Right lobe of liver (tissue), 6 donors: ENCODE measurements around the gene REC114. TPM values are rescaled to one million over a fixed set of nuclear protein-coding genes. Genes with fewer than 3 reads are reported as not detected.
"Not testable (repeated sequence)": the region's sequence is repeated elsewhere in the genome, so short reads cannot be mapped to it uniquely, and the experiment has no call there.

Experiments used
- ATAC-seq, 4 donors: fragments of 200-7000 bp; cut with Tn5 transposase; one replicate each; pipeline ENCODE4 v1.9.1; 2020; ENCODE audit warnings: mild to moderate bottlenecking in 4 of 4, moderate library complexity in 4 of 4
- DNase-seq, 3 donors: peaks; one replicate each; pipeline ENCODE4 v3.0.0-alpha.2; 2020
- H3K27ac ChIP-seq, 3 donors: fragments of 200-600 bp; one replicate each; pipeline ENCODE4 v1.8.0; 2022
- H3K27me3 ChIP-seq, 2 donors: fragments of 200-600 bp; one replicate each; pipeline ENCODE4 v1.8.0; 2022
- H3K36me3 ChIP-seq, 4 donors: fragments of 200-600 bp; sonication (generic) in 1 of 4; one replicate each; pipeline versions ENCODE4 v1.5.1 to v1.8.0; 2017 to 2022; ENCODE audit warnings: control low read depth in 1 of 4
- H3K4me1 ChIP-seq, 4 donors: fragments of 200-600 bp; sonication (generic) in 1 of 4; one replicate each; pipeline versions ENCODE4 v1.5.1 to v1.8.0; 2017 to 2022; ENCODE audit warnings: control low read depth in 1 of 4
- H3K4me3 ChIP-seq, 3 donors: fragments of 200-600 bp; one replicate each; pipeline ENCODE4 v1.8.0; 2022
- H3K9me3 ChIP-seq, 4 donors: fragments of 200-600 bp; sonication (generic) in 1 of 4; one replicate each; pipeline versions ENCODE4 v1.5.1 to v1.8.0; 2017 to 2022; ENCODE audit warnings: control low read depth in 1 of 4
- POLR2A ChIP-seq: fragments of 450-650 bp; IDR thresholded peaks from one replicate; pipeline ENCODE4 v1.6.1; 2017; ENCODE audit warnings: antibody characterized with exemption, mild to moderate bottlenecking
- WGBS: methylation state at CpG from one replicate; pipeline ENCODE4 v1.1.6; 2018; ENCODE audit warnings: low coverage, low lambda C conversion rate; ENCODE audit not compliant: insufficient coverage; ENCODE audit errors: missing lambda C conversion rate; 5-methylcytosine and 5-hydroxymethylcytosine counted together
- intact Hi-C, 2 donors: fragments of 100-400 bp; cut with DNase I; formaldehyde crosslinking; loops; one replicate each; pipeline versions ENCODE4 v1.11.2 to v1.14.1; 2022
- total RNA-seq, 6 experiments: library from RNA; depleted of rRNA in 2 of 6; stranded (reverse); fragments of >200 nt in 2 of 6; fragmentation: NEBNext Ultra II Directional in 3 of 6; extraction: Animal tissue kit (Norgen Biotek cat#: 25700) in 3 of 6; gene quantifications; one replicate each; pipeline versions ENCODE4 v1.1.0 to v1.2.4, GENCODE V29; 2016 to 2023
- TF ChIP-seq, protein P1 (sequence below), 4 donors: fragments of 200-600 bp in 3 of 4; fragments of 450-650 bp in 1 of 4; IDR thresholded peaks; one replicate each; pipeline versions ENCODE4 v1.5.1 to v1.8.0; 2016 to 2022; ENCODE audit warnings: antibody characterized with exemption in 4 of 4, mild to moderate bottlenecking in 2 of 4
- donor health status: DM: no; HTN: yes; CAD: no.
- donor health status: DM: no; HTN: no; CAD: no.
- donor health status: DM: no; HTN: no; CAD: no.
- donor health status: DM: no; HTN: yes; CAD: no.
- donor health status: DM: no; HTN: yes; CAD: no.

REC114 gene
- total RNA-seq, 6 experiments from 2014 or later = not detected

DNA sequence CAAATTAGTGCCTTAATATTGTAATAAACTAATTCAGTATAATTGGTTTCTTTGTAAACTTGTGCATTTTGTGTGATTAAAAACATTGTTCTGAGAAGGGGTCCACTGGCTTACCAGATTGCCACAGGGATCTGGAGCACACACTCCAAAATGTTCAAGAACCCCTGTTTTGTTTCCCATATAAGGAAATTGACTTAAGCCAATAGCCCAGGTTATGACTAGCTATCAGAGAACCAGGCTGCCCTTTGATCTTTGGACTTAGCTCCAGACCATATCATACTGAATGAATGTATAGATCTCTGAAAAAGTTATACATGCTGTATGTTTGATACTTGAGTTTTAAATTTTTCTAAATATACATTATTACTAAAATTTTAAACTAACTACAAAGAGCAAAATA, 98.5 kb downstream of the REC114 start:
- no peaks in the 10 kb centered on the region for H3K27me3 ChIP-seq
- DNase-seq (no peak), ATAC-seq (no peak)
- no peaks in the 10 kb centered on the region for H3K4me1 ChIP-seq
- H3K36me3 ChIP-seq = no peaks in the 10 kb centered on the region
- H3K27ac ChIP-seq = no peak overlapping the region
- H3K9me3 ChIP-seq = no peaks in the 10 kb centered on the region
- H3K4me3 ChIP-seq = no peak overlapping the region
- no peak for TF ChIP-seq POLR2A
- TF ChIP-seq, protein P1, sequence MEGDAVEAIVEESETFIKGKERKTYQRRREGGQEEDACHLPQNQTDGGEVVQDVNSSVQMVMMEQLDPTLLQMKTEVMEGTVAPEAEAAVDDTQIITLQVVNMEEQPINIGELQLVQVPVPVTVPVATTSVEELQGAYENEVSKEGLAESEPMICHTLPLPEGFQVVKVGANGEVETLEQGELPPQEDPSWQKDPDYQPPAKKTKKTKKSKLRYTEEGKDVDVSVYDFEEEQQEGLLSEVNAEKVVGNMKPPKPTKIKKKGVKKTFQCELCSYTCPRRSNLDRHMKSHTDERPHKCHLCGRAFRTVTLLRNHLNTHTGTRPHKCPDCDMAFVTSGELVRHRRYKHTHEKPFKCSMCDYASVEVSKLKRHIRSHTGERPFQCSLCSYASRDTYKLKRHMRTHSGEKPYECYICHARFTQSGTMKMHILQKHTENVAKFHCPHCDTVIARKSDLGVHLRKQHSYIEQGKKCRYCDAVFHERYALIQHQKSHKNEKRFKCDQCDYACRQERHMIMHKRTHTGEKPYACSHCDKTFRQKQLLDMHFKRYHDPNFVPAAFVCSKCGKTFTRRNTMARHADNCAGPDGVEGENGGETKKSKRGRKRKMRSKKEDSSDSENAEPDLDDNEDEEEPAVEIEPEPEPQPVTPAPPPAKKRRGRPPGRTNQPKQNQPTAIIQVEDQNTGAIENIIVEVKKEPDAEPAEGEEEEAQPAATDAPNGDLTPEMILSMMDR (IDR thresholded peaks at IDR 0.05) = no peak
- intact Hi-C loops = no loop called here

DNA sequence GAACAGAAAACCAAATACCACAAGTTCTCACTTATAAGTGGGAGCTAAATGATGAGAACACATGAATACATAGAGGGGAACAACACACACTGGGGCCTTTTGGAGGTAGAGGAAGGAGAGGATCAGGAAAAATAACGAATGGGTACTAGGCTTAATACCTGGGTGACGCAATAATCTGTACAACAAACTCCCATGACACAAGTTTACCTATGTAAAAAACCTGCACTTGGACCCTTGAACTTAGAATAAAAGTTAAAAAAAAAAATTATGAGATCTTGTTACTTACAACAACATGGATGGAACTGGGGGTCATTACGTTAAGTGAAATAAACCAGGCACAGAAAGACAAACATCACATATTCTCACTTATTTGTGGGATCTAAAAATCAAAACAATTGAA, 106.0 kb downstream of the REC114 start:
- H3K4me1 ChIP-seq, intact Hi-C loops, H3K27ac ChIP-seq, H3K4me3 ChIP-seq, H3K9me3 ChIP-seq, DNase-seq, ATAC-seq, H3K36me3 ChIP-seq, H3K27me3 ChIP-seq: not testable (repeated sequence)
- WGBS = 81% methylated on average over 3 of the region's 3 CpGs

DNA sequence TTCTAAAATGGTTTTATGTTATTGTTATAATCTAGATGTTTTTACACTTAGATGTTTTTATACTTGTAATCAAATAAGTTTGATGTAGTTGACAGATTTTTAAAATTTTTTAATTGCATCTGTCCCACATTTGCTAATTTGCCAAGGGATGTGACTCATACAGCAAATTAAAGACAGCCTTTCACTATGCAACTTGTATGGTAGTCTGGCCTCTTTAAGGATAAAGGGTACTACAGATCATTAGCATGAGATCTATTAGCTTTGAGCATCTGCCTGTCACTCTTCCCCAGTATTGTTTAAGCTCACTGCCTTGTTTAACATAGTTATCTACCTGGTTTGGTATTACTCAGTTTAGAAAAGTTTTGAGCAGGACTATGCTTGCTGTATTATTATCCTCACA, 107.2 kb downstream of the REC114 start:
- DNase-seq (no peak), ATAC-seq (no peak)
- H3K27ac ChIP-seq = no peak overlapping the region
- H3K9me3 ChIP-seq = no peaks in the 10 kb centered on the region
- H3K27me3 ChIP-seq = no peaks in the 10 kb centered on the region
- no peak for TF ChIP-seq POLR2A
- TF ChIP-seq, protein P1 (IDR thresholded peaks at IDR 0.05) = no peak
- no peaks in the 10 kb centered on the region for H3K4me1 ChIP-seq
- H3K36me3 ChIP-seq = peaks cover 0 to 2% (median 0%) of the 10 kb centered on the region in 4 donors
- H3K4me3 ChIP-seq = no peak overlapping the region
- intact Hi-C loops = no loop called here

DNA sequence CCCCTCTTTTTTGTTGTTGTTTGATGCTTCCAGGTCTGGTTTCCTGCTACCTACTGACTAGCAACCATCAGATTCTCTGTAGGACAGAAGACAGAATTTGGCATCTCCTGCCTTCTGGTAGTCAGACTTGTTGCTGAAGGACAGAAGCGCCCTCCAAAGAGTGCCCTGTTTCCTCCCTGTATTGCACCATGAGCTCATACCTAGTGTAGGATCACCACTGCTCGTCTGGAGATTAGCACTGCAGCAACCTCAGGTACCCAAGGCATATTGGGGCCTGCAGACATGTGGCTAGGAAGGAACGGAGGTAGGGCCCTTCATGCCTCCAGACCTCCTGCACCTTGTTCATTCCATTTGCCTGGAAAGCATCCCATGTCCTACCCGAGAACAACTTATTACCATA, 112.1 kb downstream of the REC114 start:
- intact Hi-C loops = loop anchor here in 1 of 2 donors (5.0 kb wide), 1 partner anchor 147 kb away; no protein-coding TSS in a partner anchor
- Histone ChIP-seq H3K36me3 (peaks cover 0 to 23% (median 6%) of the 10 kb centered on the region in 4 donors), H3K4me1 (no peaks in the 10 kb centered on the region), H3K27me3 (no peaks in the 10 kb centered on the region), H3K9me3 (no peaks in the 10 kb centered on the region), H3K4me3 (no peak overlapping the region), H3K27ac (no peak overlapping the region)
- ATAC-seq (no peak), DNase-seq (no peak)
- 87% methylated on average over 3 of the region's 4 CpGs for WGBS
- TF ChIP-seq POLR2A = no peak
- TF ChIP-seq, protein P1 (IDR thresholded peaks at IDR 0.05) = no peak

DNA sequence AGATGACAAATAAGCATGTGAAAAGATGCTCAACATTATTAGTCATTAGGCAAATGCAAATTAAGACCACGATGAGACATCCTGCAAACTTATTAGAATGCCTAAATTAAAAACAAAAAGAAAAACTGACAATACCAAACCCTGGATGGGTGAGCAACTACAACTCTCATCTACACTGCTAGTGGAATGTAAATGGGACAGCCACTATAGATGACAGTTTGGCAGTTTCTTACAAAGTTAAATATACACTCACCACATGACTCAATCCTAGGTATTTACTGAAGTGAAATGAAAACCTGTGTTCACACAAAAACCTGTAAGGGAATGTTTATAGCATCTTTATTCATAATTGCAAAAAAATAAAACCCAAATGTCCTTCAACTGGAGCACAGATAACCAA, 115.6 kb downstream of the REC114 start:
- 100% methylated on average over 1 of the region's 1 CpG for WGBS
- TF ChIP-seq, protein P1 (IDR thresholded peaks at IDR 0.05) = no peak
- Histone ChIP-seq H3K4me3 (no peak overlapping the region), H3K36me3 (peaks cover 0 to 51% (median 6%) of the 10 kb centered on the region in 4 donors), H3K27ac (no peak overlapping the region), H3K4me1 (no peaks in the 10 kb centered on the region), H3K9me3 (no peaks in the 10 kb centered on the region), H3K27me3 (no peaks in the 10 kb centered on the region)
- intact Hi-C loops = loop anchor here in 1 of 2 donors (5.0 kb wide), 1 partner anchor 144 kb away; no protein-coding TSS in a partner anchor
- no peak for DNase-seq
- no peak for ATAC-seq
